Psoas muscle (tissue), 8 donors: ENCODE data around the gene PPOX. TPM values are rescaled to one million over a fixed set of nuclear protein-coding genes. Genes with fewer than 3 reads are reported as not detected.

Experiments used
- ATAC-seq, 4 donors: fragments of 200-7000 bp; cut with Tn5 transposase; one replicate each; pipeline ENCODE4 v1.9.1; 2020; ENCODE audit warnings: moderate library complexity in 3 of 4, mild to moderate bottlenecking in 2 of 4
- DNase-seq, 2 donors: peaks; one replicate each; pipeline ENCODE4 v3.0.0-alpha.2; 2020
- H3K27ac ChIP-seq: fragments of 200-600 bp; one replicate; pipeline ENCODE4 v1.8.0; 2022
- H3K27me3 ChIP-seq, 3 donors: fragments of 200-600 bp in 1 of 3; one replicate each; pipeline versions ENCODE4 v1.6.1 to v1.8.0; 2013 to 2022; ENCODE audit warnings: low read length in 2 of 3, mild to moderate bottlenecking in 2 of 3, moderate library complexity in 1 of 3; ENCODE audit not compliant: insufficient read depth in 3 of 3
- H3K36me3 ChIP-seq, 2 donors: fragments of 200-600 bp in 1 of 2; one replicate each; pipeline versions ENCODE4 v1.6.1 to v1.8.0; 2013 to 2022; ENCODE audit warnings: low read depth in 1 of 2, mild to moderate bottlenecking in 1 of 2, moderate library complexity in 1 of 2; ENCODE audit not compliant: insufficient read depth in 1 of 2
- H3K4me1 ChIP-seq: fragments of 200-600 bp; one replicate; pipeline ENCODE4 v1.8.0; 2022
- H3K4me3 ChIP-seq: fragments of 200-600 bp; one replicate; pipeline ENCODE4 v1.8.0; 2022; ENCODE audit warnings: mild to moderate bottlenecking
- H3K9me3 ChIP-seq: fragments of 200-600 bp; one replicate; pipeline ENCODE4 v1.8.0; 2022
- WGBS, 3 donors: extraction: QIAGEN DNeasy Blood & Tissue Kit; methylation state at CpG; one replicate each; pipeline versions ENCODE4 v1.1.6 to v1.1.7; 2013; 5-methylcytosine and 5-hydroxymethylcytosine counted together
- intact Hi-C, 2 donors: fragments of 100-400 bp; cut with DNase I; formaldehyde crosslinking; loops; one replicate each; pipeline versions ENCODE4 v1.11.0 to v1.14.2; 2022
- long read RNA-seq, 2 donors: library from polyadenylated mRNA; unstranded; transcript quantifications; one replicate each; pipeline ENCODE4 v2.0.0, GENCODE V29; 2021
- polyA plus RNA-seq, 3 donors: library from polyadenylated mRNA; stranded (reverse); fragments of 200-250 nt; gene quantifications; one replicate each; pipeline ENCODE4 v1.2.3, GENCODE V29; 2013
- total RNA-seq, 4 donors: library from RNA; stranded (reverse); fragmentation: NEBNext Ultra II Directional in 2 of 4; extraction: Animal tissue kit (Norgen Biotek cat#: 25700) in 2 of 4; gene quantifications; one replicate each; pipeline versions ENCODE4 v1.2.1 to v1.2.4, GENCODE V29; 2021 to 2023
- TF ChIP-seq, protein P1 (sequence below): fragments of 200-600 bp; IDR thresholded peaks from one replicate; pipeline ENCODE4 v1.8.0; 2022; ENCODE audit warnings: antibody characterized with exemption
- donor health status: healthy with polysubstance abuse.
- donor health status: DM: no; HTN: no; CAD: no; lungs with moderate emphysema.
- donor health status: Bipolar disorder and iron deficiency.
- donor health status: healthy.
- donor health status: DM: yes; HTN: yes; CAD: no.
- donor health status: DM: no; HTN: no; CAD: no.
- donor health status: DM: no; HTN: no; CAD: no.
- donor health status: DM: yes; HTN: yes; CAD: no.

Gene PPOX
- 10 to 100 TPM in 1 of 4 donors, 1 to 10 TPM in 3; 4.8 to 12.8 (median 6.9) TPM for total RNA-seq
- polyA plus RNA-seq = 10 to 100 TPM in 1 of 3 donors, 1 to 10 TPM in 2; 6.0 to 13.1 (median 7.5) TPM
- long read RNA-seq, donor 1, partial matches to known transcripts = 0 of 5 reads
- long read RNA-seq, donor 1, other reads (novel, unspliced or antisense) = 2 of 5 reads
- long read RNA-seq, donor 2, partial matches to known transcripts = 0 of 9 reads
- long read RNA-seq, donor 2, other reads (novel, unspliced or antisense) = 7 of 9 reads

GRCh38 chr1:161165742-161166668 is at the start of gene PPOX:
TSS of gene PPOX (plus strand) at chr1:161166426. CDS start at chr1:161166848, 422 bp downstream.
- Histone ChIP-seq H3K27me3 (no peaks in the 10 kb centered on the region), H3K36me3 (peaks cover 0 to 73% of the 10 kb centered on the region in 2 donors), H3K9me3 (no peaks in the 10 kb centered on the region), H3K4me3 (peak within 1 kb of the TSS; percentile 96), H3K27ac (peak within 1 kb of the TSS; percentile 81), H3K4me1 (peaks cover 22% of the 10 kb centered on the region)
- TF ChIP-seq, protein P1, sequence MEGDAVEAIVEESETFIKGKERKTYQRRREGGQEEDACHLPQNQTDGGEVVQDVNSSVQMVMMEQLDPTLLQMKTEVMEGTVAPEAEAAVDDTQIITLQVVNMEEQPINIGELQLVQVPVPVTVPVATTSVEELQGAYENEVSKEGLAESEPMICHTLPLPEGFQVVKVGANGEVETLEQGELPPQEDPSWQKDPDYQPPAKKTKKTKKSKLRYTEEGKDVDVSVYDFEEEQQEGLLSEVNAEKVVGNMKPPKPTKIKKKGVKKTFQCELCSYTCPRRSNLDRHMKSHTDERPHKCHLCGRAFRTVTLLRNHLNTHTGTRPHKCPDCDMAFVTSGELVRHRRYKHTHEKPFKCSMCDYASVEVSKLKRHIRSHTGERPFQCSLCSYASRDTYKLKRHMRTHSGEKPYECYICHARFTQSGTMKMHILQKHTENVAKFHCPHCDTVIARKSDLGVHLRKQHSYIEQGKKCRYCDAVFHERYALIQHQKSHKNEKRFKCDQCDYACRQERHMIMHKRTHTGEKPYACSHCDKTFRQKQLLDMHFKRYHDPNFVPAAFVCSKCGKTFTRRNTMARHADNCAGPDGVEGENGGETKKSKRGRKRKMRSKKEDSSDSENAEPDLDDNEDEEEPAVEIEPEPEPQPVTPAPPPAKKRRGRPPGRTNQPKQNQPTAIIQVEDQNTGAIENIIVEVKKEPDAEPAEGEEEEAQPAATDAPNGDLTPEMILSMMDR = peak; percentile 25
- peak; percentile 95 to 98 (median 97) for ATAC-seq
- 0 to 1% (median 0%) methylated on average over 54 of the region's 54 CpGs for WGBS, 3 donors
- intact Hi-C loops = no loop called here
- DNase-seq = peak; percentile 94 to 97

DNA sequence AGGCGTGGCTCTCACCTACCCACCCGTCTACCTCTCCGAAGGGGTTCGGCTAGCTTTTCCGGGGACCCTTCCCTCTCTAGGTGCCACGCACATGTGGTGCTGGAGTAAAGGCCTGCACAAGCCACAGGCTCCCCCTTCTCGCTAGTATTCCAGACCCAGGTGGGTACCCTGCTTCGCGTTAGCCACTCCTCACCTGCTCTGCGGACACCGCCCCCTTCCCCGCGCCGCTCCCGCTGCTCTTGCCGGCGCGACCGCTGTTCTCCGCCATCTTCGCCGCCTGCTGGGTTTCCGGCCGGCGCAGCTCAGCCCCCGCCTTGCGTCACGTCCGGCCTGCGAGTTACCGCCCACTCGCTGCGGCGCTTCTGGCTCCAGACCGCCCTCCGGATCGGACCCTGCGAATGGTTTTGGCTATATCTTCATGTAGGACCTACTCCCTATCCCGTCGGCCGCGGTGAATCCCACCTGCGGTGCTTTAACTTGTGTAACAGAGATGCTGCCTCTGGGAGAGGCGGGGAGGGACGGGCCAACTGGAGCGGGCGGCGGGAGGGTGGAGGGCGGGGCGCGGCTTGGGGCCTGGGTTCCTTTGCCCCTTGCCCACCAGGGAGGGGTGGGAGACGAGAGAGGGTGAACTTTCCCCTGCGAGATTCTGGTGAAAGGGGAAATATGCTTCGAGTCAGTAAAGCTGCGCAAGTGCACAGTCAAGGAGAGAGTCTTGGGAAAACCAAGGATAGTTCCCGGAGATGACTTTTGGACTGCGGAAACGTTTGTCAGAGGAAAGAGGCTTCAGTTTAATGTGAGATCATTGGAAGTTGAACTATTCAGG is 48.3 kb upstream of the PPOX start, which contains the start of the genes NIT1 and PFDN2:
Gene NIT1 (plus strand): TSS at position 347 of the 823 bp plus-strand sequence. CDS start 72 bp downstream, at position 419.
Gene PFDN2 (minus strand): TSS at position 279 of the 823 bp plus-strand sequence. CDS start 11 bp downstream, at position 268.
- ATAC-seq = peak; percentile 82 to 91 (median 86)
- WGBS, 3 donors = 0 to 1% (median 0%) methylated on average over 56 to 58 of the region's 58 CpGs
- Histone ChIP-seq H3K27ac (peak within 1 kb of the TSS; percentile 97), H3K27me3 (no peaks in the 10 kb centered on the region), H3K4me1 (peaks cover 54% of the 10 kb centered on the region), H3K4me3 (peak within 1 kb of the TSS; percentile 83), H3K36me3 (peaks cover 0 to 37% of the 10 kb centered on the region in 2 donors), H3K9me3 (no peaks in the 10 kb centered on the region)
- DNase-seq = peak; percentile 89 to 93
- intact Hi-C loops = no loop called here
- TF ChIP-seq, protein P1 = no peak

- TF ChIP-seq, protein P1 = peak; percentile 34
- Histone ChIP-seq H3K27ac (peak overlapping the region; percentile 97), H3K27me3 (no peaks in the 10 kb centered on the region), H3K4me3 (peak overlapping the region; percentile 83), H3K36me3 (peaks cover 0 to 50% of the 10 kb centered on the region in 2 donors), H3K9me3 (no peaks in the 10 kb centered on the region), H3K4me1 (peaks cover 42% of the 10 kb centered on the region)
- peak; percentile 9 to 52 (median 38) for ATAC-seq
- 18 to 30% (median 18%) methylated on average over 10 of the region's 10 CpGs for WGBS, 3 donors
- intact Hi-C loops = no loop called here
- DNase-seq = peak; percentile 56 to 64
Observed at GRCh38 chr1:161119092-161119903, 46.9 kb upstream of the PPOX start.
